HG02798 (cell line): ENCODE measurements around the gene SSBP3.
"Not testable (repeated sequence)": the region's sequence is repeated elsewhere in the genome, so short reads cannot be mapped to it uniquely, and the experiment has no call there.

Experiments used
- ATAC-seq: cut with Tn5 transposase; IDR thresholded peaks from one replicate; pipeline ENCODE4 v1.9.1; 2021; ENCODE audit warnings: mild to moderate bottlenecking; ENCODE audit not compliant: unreplicated experiment, poor library complexity

The SSBP3 gene

DNA sequence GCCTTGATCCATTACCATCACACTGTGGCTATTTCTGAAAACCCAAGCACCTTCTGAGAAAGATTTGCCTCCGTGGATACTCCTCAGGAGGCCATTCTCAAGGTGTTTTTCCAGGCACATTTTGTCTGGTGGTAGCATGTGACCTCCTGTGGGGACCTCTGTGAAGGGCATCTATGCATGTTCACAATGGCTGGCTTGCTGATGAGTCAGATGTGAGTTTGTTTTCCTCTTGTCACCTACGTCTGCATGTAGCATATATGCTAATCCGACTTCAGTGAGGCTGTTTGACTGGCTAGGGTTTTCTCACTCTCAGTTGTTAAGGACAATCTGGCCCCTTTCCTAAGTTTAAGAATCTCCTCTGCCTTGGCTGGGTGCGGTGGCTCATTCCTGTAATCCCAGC lies 198.3 kb downstream of the SSBP3 start:
- not testable (repeated sequence) for ATAC-seq

DNA sequence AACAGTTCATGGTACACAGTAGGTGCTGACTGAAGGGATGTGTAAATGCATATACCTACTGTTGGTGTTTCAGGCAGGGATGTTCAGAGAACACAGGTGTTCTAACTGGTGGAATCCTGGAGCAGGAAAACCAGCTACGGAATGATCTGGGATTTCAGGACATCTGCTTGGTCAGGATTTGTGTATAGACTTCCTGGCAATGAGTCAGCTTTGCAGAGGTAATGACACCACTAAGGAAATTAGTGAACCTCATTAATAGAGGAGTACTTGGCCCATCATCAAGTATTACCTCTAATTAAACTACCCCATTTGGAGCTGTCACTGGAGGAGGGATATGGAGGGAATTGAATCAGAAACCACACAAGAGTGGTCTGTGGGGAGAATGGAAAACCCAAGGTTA lies 198.9 kb downstream of the SSBP3 start:
- no peak for ATAC-seq

DNA sequence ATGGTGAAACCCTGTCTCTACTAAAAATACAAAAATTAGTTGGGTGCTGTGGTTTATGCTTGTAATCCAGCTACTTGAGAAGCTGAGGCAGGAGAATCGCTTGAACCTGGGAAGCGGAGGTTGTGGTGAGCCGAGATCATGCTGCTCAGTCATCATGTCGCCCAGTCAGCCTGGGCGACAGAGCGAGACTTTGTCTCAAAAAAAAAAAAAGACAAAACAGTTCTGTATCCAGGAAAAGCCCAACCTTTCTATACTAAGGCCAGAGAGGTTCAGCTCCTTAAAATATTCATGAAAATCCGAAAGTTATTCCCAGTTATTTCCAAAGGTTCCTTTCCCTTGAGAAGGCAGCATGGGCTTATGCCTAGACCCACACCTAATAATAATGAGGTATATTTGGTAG lies 202.0 kb downstream of the SSBP3 start:
- ATAC-seq: no peak

DNA sequence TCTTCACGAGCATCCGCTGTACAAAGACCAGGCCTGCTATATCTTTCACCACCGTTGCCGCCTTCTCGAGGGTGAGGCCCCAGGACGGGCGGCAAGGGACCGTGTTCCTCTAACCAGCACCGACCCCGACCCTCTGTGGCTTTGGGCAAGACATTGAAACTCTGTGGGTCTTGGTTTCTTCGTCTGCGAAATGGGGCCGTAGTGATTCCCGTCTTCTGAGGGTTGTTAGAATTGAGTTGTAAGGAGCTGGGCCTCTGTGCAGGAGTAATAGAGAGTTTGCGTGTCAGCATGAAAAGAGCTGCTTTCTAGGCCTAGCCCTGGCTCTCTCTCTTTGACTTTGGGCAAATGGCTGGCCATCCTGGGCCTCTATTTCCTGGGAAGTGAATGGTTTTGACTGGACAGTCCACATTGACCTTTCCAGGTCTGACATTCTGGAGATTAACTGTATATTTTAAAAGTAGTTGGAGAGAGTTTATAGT lies 205.6 kb downstream of the SSBP3 start:
- ATAC-seq: no peak

DNA sequence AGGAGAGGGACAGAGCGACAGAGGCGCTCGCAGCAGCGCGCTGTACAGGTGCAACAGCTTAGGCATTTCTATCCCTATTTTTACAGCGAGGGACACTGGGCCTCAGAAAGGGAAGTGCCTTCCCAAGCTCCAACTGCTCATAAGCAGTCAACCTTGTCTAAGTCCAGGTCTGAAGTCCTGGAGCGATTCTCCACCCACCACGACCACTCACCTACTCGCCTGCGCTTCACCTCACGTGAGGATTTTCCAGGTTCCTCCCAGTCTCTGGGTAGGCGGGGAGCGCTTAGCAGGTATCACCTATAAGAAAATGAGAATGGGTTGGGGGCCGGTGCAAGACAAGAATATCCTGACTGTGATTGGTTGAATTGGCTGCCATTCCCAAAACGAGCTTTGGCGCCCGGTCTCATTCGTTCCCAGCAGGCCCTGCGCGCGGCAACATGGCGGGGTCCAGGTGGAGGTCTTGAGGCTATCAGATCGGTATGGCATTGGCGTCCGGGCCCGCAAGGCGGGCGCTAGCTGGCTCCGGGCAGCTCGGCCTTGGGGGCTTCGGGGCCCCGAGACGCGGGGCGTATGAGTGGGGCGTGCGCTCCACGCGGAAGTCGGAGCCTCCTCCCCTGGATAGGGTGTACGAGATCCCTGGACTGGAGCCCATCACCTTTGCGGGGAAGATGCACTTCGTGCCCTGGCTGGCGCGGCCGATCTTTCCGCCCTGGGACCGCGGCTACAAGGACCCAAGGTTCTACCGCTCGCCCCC lies 206.3 kb downstream of the SSBP3 start, which contains the start of the genes CYB5RL and MRPL37:
Gene CYB5RL (minus strand): TSS at position 266 of the 754 bp plus-strand sequence. CDS start 4,414 bp downstream, outside the sequence.
Gene MRPL37 (plus strand): TSS at position 403 of the 754 bp plus-strand sequence. CDS start 77 bp downstream, at position 480.
- peak; percentile 98 for ATAC-seq

DNA sequence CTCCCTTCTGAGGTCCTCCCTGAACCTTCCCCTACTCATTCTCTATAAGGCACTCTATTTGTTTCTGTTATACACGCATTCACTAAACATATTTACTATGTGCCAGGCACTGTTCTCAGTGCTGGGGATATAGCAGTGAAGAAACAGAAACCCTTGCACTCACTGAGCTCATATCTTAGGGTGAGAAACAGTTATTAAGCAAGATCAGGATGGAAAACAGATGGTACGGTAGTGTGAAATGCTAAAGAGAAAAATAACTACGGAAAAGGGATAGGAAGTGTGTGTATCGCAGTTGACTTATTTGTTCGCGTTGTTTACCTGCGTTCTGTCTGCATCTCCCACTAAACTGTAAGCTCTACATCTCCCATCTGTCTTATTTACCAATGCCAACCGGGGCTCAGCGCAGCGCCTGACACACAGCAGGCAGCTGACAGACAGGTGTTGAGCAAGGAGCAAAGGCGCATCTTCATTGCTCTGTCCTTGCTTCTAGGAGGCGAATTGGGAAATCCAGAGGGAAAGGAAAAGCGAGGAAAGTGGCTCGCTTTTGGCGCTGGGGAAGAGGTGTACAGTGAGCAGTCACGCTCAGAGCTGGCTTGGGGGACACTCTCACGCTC lies 206.9 kb downstream of the SSBP3 start:
- ATAC-seq: no peak

DNA sequence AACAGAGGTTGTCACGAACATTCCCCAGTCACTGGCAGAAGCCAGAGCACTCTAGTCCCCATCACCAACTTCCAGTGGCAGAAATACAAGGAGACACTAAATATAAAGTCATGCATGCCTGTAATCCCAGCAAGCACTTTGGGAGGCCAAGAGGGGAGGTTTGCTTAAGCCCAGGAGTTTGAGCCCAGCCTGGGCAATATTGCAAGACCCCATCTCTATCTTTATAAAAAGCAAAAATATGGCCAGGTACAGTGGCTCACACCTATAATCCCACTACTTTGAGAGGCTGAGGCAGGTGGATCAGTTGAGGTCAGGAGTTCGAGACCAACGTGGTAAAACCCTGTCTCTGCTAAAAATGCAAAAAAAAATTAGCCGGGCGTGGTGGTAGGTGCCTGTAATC lies 212.7 kb downstream of the SSBP3 start:
- no peak for ATAC-seq

DNA sequence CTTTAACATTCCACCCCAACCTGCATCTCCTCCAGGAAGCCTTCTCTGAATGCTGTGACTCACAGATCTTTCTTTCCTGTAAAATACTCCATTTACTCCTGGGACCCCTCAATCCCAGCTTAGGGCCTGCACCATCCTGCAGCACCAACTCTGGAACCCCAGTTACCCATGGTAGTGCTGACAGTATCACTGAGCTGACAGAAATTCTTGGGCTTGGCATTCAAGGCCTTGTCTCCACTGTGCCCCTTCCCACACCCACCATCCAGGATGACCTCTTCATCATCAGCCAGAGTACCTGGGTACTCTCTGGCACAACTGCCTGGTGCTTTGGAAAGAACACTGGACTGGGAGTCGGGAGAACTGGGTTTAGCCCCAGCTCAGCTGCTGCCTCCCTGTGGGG lies 214.7 kb downstream of the SSBP3 start:
- ATAC-seq: no peak

DNA sequence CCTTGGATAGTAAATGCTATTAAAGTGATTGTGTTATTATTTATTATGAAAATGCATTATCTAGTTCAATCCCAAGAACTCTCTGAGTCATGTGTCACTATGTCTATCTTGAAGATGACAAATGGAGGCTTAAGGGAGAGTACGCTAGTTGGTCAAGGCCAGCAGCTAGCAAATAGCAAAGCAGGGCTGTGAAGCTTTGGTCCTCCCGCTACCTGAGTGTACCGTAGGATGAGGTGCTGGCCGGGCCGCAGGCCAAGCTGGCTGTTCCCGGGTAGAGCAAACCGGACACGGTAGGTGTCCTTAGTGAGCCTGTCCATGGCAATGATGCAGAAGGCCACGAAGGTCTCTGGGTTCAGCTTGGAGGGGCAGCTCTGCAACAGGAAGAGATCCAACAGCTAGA lies 215.7 kb downstream of the SSBP3 start:
- no peak for ATAC-seq

DNA sequence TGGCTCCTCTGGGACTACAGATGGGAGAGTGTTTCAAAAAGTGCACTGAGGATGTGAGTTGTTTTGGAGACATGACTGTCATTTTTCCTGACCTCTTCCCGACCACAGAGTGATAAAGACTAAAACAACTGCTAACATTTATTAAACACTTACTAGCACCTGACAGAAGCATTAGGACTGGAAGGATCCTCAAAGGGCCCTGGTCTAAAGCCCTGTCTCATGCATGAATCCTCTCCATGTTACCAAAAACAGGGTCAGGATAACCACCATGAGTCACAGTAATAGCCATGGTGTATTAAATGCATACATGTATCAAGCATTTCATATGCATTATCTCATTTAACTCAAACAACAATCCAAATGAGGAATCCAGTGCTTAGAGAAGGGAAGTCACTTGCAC lies 217.9 kb downstream of the SSBP3 start:
- ATAC-seq: no peak

DNA sequence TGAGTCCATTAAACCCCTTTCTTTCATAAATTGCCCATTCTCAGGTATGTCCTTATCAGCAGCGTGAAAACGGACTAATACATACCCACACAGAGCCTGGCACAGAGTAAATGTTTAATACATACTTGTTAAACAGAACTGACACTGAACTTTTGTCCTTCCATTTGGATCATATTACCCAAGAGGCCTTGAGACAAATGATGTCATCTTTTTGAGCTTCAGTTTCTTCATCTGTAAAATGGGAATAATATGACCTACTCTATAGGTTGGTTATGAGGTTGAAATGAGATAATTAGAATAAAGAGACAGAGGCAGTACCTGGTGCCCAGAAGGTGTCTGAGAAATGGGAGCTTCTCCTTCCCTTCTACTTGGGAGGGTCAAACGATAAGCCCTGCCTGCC lies 220.1 kb downstream of the SSBP3 start:
- no peak for ATAC-seq

DNA sequence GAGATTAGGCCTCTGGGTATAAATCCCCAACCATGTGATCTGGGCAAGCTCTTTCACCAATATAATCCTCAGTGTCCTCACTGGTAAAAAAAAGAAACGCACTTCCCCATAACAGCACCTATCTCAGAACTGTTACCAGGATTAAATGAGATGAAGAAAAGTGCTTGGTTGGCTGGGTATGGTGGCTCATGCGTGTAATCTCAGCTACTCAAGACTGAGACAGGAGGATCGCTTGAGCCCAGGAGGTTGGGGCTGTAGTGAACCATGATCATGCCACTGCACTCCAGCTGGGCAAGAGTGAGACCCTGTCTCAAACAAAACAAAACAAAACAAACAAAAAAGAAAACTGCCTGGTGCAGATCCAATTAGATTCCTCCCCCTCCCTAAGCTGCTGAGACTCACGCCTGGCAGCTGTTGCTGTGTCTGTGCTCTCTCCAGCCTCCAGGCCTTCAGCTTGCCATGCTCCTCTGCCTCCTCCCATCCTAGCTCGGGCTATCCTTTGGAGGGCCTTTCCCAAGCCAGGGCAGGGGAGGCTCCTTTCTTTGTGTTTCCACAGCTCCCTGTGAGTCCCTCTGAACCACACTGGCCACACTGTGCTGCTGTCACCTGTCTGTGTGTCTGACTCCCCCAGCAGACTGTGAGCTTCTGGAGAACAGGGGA lies 225.4 kb downstream of the SSBP3 start:
- ATAC-seq: no peak

DNA sequence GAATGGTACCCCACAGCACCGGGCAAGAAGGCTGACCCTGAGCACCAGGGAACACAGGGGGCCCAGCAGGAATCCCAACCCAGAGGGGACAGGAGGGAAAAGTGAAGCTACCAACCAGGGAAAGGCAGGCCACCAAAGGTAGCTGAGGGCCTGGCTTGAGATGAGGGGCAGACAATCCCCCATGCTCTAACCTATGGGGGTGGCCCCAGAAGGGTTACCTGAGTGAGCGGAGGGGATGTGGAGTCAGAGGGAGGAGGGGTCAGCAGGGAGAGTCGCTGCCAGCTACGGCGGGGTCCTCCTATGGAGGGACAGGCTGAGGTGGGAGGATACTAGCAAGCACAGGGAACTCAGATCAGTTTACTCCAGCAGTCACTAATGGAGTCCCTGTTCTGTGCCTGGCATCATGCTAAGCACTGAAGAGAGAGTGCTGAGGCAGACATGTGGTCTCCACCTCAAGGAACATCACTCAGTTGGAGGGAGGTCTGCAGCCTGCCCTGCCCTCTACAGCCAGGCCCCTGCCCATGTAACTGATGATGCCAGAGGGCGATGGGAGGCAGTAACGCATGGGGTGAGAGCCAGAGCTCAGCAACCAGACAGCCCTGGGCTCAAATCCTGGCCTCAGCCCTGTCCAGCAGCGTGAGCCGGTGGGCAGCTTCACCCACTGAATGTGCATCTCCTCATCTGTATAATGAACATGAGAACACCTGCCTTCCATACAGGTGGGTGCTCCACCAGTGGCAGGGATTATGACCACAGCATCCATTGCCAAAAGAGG lies 227.7 kb downstream of the SSBP3 start:
- ATAC-seq: no peak

DNA sequence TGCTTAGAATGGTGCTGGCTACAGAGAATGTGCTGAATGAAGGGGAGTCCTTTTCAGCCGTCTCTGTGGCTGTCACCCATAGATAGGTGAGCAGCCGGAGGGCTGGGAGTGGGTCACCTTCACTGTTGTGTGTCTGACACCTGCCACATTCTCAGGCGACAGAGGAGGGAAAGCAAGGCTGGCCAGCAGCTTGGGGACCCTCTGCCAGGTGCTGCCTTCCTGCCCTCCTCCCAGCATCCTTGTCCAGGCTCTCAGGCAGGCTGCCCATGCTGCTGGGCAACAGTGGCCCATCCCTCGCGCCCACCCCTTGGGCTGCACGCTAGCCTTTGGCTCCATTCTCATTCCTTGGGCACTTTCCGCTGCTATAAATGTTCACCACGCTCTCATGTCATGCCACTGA lies 228.5 kb downstream of the SSBP3 start:
- no peak for ATAC-seq

DNA sequence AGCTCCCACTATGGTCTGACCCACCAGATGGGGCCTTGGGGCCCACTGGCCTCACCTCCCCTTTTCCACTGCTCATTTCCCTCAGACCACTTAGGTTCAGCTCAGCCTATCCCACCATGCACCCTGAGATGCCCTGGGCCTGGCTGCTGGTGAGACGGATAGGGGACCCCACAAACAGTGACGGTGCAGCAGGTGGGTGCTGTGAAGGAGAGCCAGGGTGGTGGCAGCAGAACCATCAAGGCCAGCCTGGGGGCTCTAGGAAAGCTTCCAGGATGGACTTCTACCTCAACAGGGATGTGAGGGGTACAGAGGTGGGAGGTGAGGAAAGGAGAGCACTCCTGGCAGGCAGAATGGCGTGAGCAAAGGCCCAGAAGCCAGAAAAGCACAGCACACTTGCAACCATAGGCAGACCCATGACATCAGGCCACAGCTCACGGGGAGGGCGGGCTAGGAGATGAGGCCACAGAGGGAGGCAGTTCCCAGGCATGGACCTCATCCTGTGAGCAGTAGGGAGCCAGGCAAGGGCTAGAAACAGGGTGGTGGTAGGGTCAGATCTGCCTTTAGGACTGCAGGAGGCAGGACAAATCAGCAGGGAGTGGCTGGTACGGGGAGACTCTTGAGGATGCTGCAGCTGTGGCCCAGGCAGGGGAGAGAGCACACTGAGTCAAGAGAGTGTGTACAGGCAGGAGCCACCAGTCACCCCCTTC lies 229.4 kb downstream of the SSBP3 start:
- no peak for ATAC-seq
